Measurements from ENCODE around the gene PIGW.

The PIGW gene

GRCh38 chr17:36514856-36515255 lies 19.9 kb upstream of the PIGW start:
- DNase-seq (ENCODE audit: low spot score): no peak
- ChIA-PET POLR2A (ENCODE audit: low non-redundant PET) (interaction anchor here (1.1 kb wide), 1 partner anchor 13 kb away, joined by 3 read pairs; no protein-coding TSS in a partner anchor), CTCF (no interaction called here)
- H3K27ac ChIP-seq: peak overlapping the region; percentile 10; the same call in 1 of the 2 replicates
- TF ChIP-seq CTCF (conservative IDR thresholded peaks at IDR 0.05; ENCODE audit: low read depth): no peak

DNA sequence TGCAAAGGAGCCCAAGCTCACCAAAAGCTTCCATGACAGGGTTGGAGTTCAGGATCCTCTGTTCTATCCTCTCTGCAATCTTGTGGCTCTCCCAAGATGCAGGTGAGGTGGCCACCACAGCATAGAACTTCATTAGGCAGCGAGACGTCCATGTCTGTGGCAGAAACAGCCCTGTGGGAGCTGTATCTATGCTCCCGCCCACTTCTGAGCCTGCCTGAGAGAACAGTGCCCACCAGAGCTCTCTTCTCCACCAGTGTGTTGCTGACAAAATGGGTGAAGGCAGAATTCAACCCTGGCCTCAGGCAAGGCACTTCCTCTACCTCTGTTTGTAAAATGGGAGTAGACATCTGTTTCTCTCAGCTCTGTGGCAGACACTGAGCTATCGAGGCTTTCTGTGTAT lies 18.9 kb upstream of the PIGW start:
- no peak for TF ChIP-seq CTCF (conservative IDR thresholded peaks at IDR 0.05; ENCODE audit: low read depth)
- ChIA-PET CTCF (interaction anchor here (0.5 kb wide), 1 partner anchor 752 kb away, joined by 4 read pairs; no protein-coding TSS in a partner anchor), POLR2A (ENCODE audit: low non-redundant PET) (no interaction called here)
- DNase-seq (ENCODE audit: low spot score): no peak
- no peak overlapping the region for H3K27ac ChIP-seq

DNA sequence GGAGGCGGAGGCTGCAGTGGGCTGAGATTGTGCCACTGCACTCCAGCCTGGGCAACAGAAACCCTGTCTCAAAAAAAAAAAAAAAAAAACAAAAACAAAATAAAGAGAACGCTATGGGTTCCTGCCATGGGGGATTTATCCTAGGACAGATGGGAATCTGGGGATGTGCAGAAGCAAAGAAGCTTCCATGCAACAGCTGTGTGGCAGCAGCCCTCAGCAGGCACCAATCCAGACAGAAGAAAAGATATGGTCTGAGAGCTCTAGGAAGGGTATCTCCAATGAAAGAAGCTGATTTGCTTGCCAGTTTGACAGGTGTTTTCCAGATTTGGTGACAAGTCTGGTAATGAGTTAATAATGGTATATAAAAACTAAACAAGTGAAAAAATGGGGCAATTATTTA lies 11.7 kb upstream of the PIGW start:
- ChIA-PET POLR2A (ENCODE audit: low non-redundant PET) (no interaction called here), CTCF (no interaction called here)

DNA sequence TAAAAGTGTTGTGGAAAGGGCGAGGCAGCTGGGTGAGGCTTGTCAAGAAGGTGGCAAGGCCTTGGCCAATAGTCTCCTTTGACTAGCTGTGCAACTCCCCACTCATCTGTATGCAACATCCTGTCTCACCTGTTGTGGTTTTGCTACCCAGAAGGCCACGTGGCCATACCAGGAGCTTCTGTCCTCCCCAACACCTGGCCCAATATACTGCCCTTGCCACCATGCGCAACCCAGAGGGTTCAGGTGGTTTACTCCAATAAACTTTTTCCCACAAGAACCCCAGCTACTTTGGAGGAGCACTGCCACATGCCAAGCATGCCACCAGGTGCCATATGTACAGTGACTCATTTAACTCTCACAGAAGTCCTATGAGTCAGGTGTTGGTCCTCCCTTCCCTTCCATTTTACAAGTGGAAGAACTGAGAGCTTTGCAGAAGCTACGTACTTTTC lies 10.3 kb upstream of the PIGW start:
- DNase-seq (ENCODE audit: low spot score): peak; percentile 34
- TF ChIP-seq CTCF (conservative IDR thresholded peaks at IDR 0.05; ENCODE audit: low read depth): no peak
- ChIA-PET CTCF (no interaction called here), POLR2A (ENCODE audit: low non-redundant PET) (no interaction called here)
- H3K27ac ChIP-seq: peak overlapping the region; percentile 22; the same call in 1 of the 2 replicates

More for the DNA sequence above, 11.7 kb upstream of the PIGW start:
- TF ChIP-seq CTCF (conservative IDR thresholded peaks at IDR 0.05; ENCODE audit: low read depth): no peak
- no peak overlapping the region for H3K27ac ChIP-seq
- no peak for DNase-seq (ENCODE audit: low spot score)

- DNase-seq (ENCODE audit: low spot score): no peak
- TF ChIP-seq CTCF (conservative IDR thresholded peaks at IDR 0.05; ENCODE audit: low read depth): no peak
- ChIA-PET POLR2A (ENCODE audit: low non-redundant PET) (no interaction called here), CTCF (no interaction called here)
- no peak overlapping the region for H3K27ac ChIP-seq
Observed at GRCh38 chr17:36525113-36525512, 9.7 kb upstream of the PIGW start.

GRCh38 chr17:36525888-36526287 lies 8.9 kb upstream of the PIGW start:
- no peak for TF ChIP-seq CTCF (conservative IDR thresholded peaks at IDR 0.05; ENCODE audit: low read depth)
- no peak overlapping the region for H3K27ac ChIP-seq
- ChIA-PET POLR2A (ENCODE audit: low non-redundant PET) (no interaction called here), CTCF (no interaction called here)
- DNase-seq (ENCODE audit: low spot score): no peak
